ENCODE results near the gene MYO18B. TPM values are rescaled to one million over a fixed set of nuclear protein-coding genes. Genes with fewer than 3 reads are reported as not detected.

Gene MYO18B, protein sequence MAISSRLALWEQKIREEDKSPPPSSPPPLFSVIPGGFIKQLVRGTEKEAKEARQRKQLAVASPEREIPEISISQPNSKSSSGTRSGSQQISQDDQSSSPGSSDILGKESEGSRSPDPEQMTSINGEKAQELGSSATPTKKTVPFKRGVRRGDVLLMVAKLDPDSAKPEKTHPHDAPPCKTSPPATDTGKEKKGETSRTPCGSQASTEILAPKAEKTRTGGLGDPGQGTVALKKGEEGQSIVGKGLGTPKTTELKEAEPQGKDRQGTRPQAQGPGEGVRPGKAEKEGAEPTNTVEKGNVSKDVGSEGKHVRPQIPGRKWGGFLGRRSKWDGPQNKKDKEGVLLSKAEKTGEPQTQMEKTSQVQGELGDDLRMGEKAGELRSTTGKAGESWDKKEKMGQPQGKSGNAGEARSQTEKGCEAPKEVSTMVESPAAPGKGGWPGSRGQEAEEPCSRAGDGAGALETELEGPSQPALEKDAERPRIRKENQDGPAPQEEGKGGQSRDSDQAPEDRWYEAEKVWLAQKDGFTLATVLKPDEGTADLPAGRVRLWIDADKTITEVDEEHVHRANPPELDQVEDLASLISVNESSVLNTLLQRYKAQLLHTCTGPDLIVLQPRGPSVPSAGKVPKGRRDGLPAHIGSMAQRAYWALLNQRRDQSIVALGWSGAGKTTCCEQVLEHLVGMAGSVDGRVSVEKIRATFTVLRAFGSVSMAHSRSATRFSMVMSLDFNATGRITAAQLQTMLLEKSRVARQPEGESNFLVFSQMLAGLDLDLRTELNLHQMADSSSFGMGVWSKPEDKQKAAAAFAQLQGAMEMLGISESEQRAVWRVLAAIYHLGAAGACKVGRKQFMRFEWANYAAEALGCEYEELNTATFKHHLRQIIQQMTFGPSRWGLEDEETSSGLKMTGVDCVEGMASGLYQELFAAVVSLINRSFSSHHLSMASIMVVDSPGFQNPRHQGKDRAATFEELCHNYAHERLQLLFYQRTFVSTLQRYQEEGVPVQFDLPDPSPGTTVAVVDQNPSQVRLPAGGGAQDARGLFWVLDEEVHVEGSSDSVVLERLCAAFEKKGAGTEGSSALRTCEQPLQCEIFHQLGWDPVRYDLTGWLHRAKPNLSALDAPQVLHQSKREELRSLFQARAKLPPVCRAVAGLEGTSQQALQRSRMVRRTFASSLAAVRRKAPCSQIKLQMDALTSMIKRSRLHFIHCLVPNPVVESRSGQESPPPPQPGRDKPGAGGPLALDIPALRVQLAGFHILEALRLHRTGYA (N-terminal part only)
- total RNA-seq (2022; extraction: Qiagen RNA extraction) = 0.01 to 0.08 TPM (median 0.03 TPM) in 4 of 5 replicates, not detected in the other

DNA sequence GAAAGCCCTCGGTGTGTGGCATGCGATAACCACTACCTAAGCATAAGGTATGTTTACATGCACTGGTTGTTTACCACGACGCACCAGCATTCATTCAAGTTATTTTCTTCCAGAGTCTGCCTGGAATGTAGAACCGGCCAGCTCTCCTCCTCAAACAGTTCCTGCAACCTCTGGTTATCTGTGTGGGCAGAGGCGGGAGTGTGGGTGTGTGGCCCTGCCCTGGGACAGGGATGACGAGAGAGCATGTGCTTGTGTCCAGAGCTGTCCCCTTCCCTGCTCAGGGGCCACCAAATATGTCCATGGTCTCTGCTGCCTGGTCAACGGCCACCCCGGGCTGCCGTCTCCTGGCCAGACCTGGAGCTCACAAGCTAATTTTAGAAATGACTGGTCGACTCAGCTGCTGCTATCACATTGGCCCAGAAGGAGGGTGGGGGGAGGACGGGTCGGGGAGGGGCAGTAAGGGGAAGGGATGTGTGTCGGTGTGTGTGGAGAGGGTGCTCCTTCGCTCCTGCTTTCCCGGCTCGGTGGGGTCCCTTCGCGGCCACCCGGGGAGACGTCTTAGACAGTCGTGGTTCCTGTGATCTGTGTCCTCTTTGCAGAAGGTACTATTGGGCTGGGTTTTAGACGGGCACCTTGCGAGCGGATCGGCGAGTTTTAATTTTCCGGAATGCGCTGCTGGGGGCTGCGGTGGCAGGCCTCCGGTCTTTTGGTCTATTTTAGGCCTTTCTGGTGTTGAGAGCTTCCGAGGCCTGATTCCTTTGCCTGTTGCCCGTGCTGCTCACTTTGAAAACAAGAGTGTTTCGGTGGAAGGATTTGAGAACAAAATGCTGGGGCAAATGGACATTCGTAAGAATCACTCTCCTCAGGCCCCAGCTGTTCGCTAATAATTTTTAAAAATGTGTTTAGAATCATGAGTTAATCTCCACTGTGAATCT lies at the start of gene MYO18B:
TSS of gene MYO18B (plus strand) at position 497 of the 935 bp plus-strand sequence. CDS start 18,905 bp downstream, outside the sequence.

Other genes with a start within 250 kb of the MYO18B start
- 3.2 to 4.2 TPM (median 3.6 TPM) in 5 replicates for gene GRK3, start 177.5 kb upstream of the MYO18B start, total RNA-seq (2022; extraction: Qiagen RNA extraction)

Measured in A549 treated with CORT108297 at 1 μM for 4 hours (cell line).